Fibroblast of lung (primary cell): ENCODE results near the gene CPLANE2.
"Not testable (repeated sequence)": the region's sequence is repeated elsewhere in the genome, so short reads cannot be mapped to it uniquely, and the experiment has no call there.

ENCODE experiments used
- CTCF ChIP-seq, 2 donors: IDR thresholded peaks in 1 of 2; conservative IDR thresholded peaks in 1 of 2; 1 replicate in 1 of 2; 2 replicates in 1 of 2; pipeline ENCODE4 v1.5.1; 2011 to 2012; ENCODE audit warnings: low read length in 2 of 2, control low read depth in 1 of 2, inconsistent platforms in 1 of 2, low read depth in 1 of 2, mild to moderate bottlenecking in 1 of 2
- EZH2 ChIP-seq: IDR thresholded peaks from 2 replicates; pipeline ENCODE4 v1.5.1; 2012; ENCODE audit warnings: low read length, control low read depth, mild to moderate bottlenecking; ENCODE audit errors: missing control alignments

- TF ChIP-seq CTCF (conservative IDR thresholded peaks at IDR 0.05 in 1 of 2, IDR thresholded peaks at IDR 0.05 in 1 of 2; ENCODE audit: low read depth in 1 of 2, low read length in 2 of 2); EZH2: not testable (repeated sequence)
Measured at GRCh38 chr1:16222716-16223115, 14.3 kb downstream of the CPLANE2 start.
